Panc1 (cell line): ENCODE measurements around the gene TBRG1. TPM values are rescaled to one million over a fixed set of nuclear protein-coding genes. Genes with fewer than 3 reads are reported as not detected.

Experiments used
- ATAC-seq: fragments of 200-7000 bp; cut with Tn5 transposase; 2 replicates; pipeline ENCODE4 v1.9.1; 2020; ENCODE audit warnings: mild to moderate bottlenecking, moderate library complexity
- BruUV-seq: library from RNA; stranded (reverse); fragments of 400-500 nt; replicated peaks from 2 replicates; lab custom pipeline; 2021; lab: Mats Ljungman, UMichigan
- CTCF ChIA-PET: fragments of 300-600 bp; sonication (Branson Sonifier 250); formaldehyde crosslinking; loops from one replicate; lab custom pipeline; 2022; ENCODE audit warnings: antibody characterized with exemption; lab: Charles Lee
- POLR2A ChIA-PET: fragments of 300-600 bp; sonication (Branson Sonifier 250); formaldehyde crosslinking; loops from one replicate; lab custom pipeline; 2022; ENCODE audit warnings: antibody characterized with exemption; lab: Charles Lee
- DNase-seq: peaks from one replicate; pipeline ENCODE4 v3.0.0-alpha.2; 2010; ENCODE audit warnings: low read depth, low spot score
- H3K27ac ChIP-seq: 2 replicates; pipeline ENCODE4 v1.5.1; 2011; ENCODE audit warnings: mild to moderate bottlenecking, low read length, inconsistent platforms
- H3K27me3 ChIP-seq: fragments of 200-500 bp; sonication (Bioruptor generic); 2 replicates; pipeline ENCODE4 v1.6.0; 2014; ENCODE audit warnings: low read length, inconsistent platforms; ENCODE audit not compliant: control insufficient read depth, insufficient read depth
- H3K36me3 ChIP-seq: fragments of 200-500 bp; sonication (Bioruptor generic); 2 replicates; pipeline ENCODE4 v1.5.1; 2014; ENCODE audit warnings: inconsistent platforms, mild to moderate bottlenecking, low read length, moderate library complexity; ENCODE audit not compliant: control insufficient read depth, insufficient read depth
- H3K4me1 ChIP-seq: 2 replicates; pipeline ENCODE4 v1.5.1; 2011; ENCODE audit warnings: inconsistent platforms, mild to moderate bottlenecking, low read length, moderate library complexity; ENCODE audit not compliant: control insufficient read depth, insufficient read depth
- H3K4me3 ChIP-seq, 2 experiments: 2 replicates each; pipeline ENCODE4 v1.5.1; 2011 to 2012; ENCODE audit warnings: low read depth in 2 of 2, low read length in 2 of 2, mild to moderate bottlenecking in 2 of 2, inconsistent platforms in 1 of 2, moderate library complexity in 1 of 2
- H3K9me3 ChIP-seq: fragments of 200-500 bp; sonication (Bioruptor generic); 2 replicates; pipeline ENCODE4 v1.5.1; 2014; ENCODE audit warnings: low read depth, mild to moderate bottlenecking, inconsistent platforms, low read length, moderate library complexity; ENCODE audit not compliant: control insufficient read depth, insufficient read depth
- CTCF ChIP-seq: fragments of 450-650 bp; IDR thresholded peaks from 2 replicates; pipeline ENCODE4 v1.5.1; 2017; ENCODE audit warnings: mild to moderate bottlenecking
- POLR2AphosphoS5 ChIP-seq: IDR thresholded peaks from 2 replicates; pipeline ENCODE4 v1.6.1; 2012; ENCODE audit warnings: mild to moderate bottlenecking, low read depth, low read length, moderate library complexity
- REST ChIP-seq, 2 experiments: IDR thresholded peaks; 2 replicates each; pipeline ENCODE4 v1.6.1; 2011 to 2012; ENCODE audit warnings: low read depth in 2 of 2, control low read depth in 1 of 2, low read length in 1 of 2, mild to moderate bottlenecking in 1 of 2, moderate library complexity in 1 of 2; ENCODE audit not compliant: insufficient read depth in 1 of 2
- SIN3A ChIP-seq: IDR thresholded peaks from 2 replicates; pipeline ENCODE4 v1.6.1; 2012; ENCODE audit warnings: low read depth, mild to moderate bottlenecking, low read length, moderate library complexity, borderline replicate concordance; ENCODE audit not compliant: insufficient read depth
- TCF7L2 ChIP-seq: IDR thresholded peaks from 2 replicates; pipeline ENCODE4 v1.6.1; 2011; ENCODE audit warnings: mild to moderate bottlenecking, low read depth, low read length, inconsistent platforms
- in situ Hi-C: cut with HindIII; loops from 2 replicates; pipeline ENCODE4 v1.10.0; 2016; ENCODE audit warnings: low sequenced_read_pairs, low pct_unique_long_range_greater_than_20kb
- intact Hi-C: fragments of 100-400 bp; cut with micrococcal nuclease; formaldehyde crosslinking; loops from one replicate; pipeline ENCODE4 v1.10.0; 2022; ENCODE audit not compliant: unreplicated experiment
- total RNA-seq: library from RNA; stranded (reverse); gene quantifications from one replicate; pipeline ENCODE4 v1.2.1, GENCODE V29; 2021; ENCODE audit not compliant: unreplicated experiment

The TBRG1 gene
- total RNA-seq, 1 experiment from 2014 or later: 35.0 TPM

GRCh38 chr11:124627546-124627945 is 4.9 kb downstream of the TBRG1 start:
- CTCF ChIA-PET: no interaction called here
- no peak for TF ChIP-seq SIN3A
- no peak for TF ChIP-seq POLR2AphosphoS5
- TF ChIP-seq REST (IDR thresholded peaks at IDR 0.05; ENCODE audit: insufficient read depth in 1 of 2, low read depth in 2 of 2, low read length in 1 of 2): no peak
- TF ChIP-seq TCF7L2: no peak
- TF ChIP-seq CTCF: no peak
- in situ Hi-C loops: no loop called here
- H3K9me3 ChIP-seq: no peaks in the 10 kb centered on the region
- H3K4me3 ChIP-seq: no peak overlapping the region
- DNase-seq: no peak
- no TSS peak for BruUV-seq
- peaks cover 11% of the 10 kb centered on the region for H3K4me1 ChIP-seq
- POLR2A ChIA-PET: interaction anchor here (0.6 kb wide), 1 partner anchor 218 kb away, joined by 3 read pairs; no protein-coding TSS in a partner anchor
- no peak for ATAC-seq
- H3K27me3 ChIP-seq: no peaks in the 10 kb centered on the region
- peaks cover 44% of the 10 kb centered on the region for H3K36me3 ChIP-seq
- H3K27ac ChIP-seq: no peak overlapping the region
- intact Hi-C loops: no loop called here

GRCh38 chr11:124629961-124630360 is 7.3 kb downstream of the TBRG1 start:
- Histone ChIP-seq H3K27me3 (no peaks in the 10 kb centered on the region), H3K9me3 (no peaks in the 10 kb centered on the region), H3K36me3 (peaks cover 45% of the 10 kb centered on the region), H3K4me1 (no peaks in the 10 kb centered on the region), H3K4me3 (no peak overlapping the region), H3K27ac (no peak overlapping the region)
- ATAC-seq (no peak), DNase-seq (no peak)
- in situ Hi-C loops: no loop called here
- POLR2A ChIA-PET: no interaction called here
- intact Hi-C loops: no loop called here
- no peak for TF ChIP-seq SIN3A
- TF ChIP-seq POLR2AphosphoS5: no peak
- TF ChIP-seq REST (IDR thresholded peaks at IDR 0.05; ENCODE audit: insufficient read depth in 1 of 2, low read depth in 2 of 2, low read length in 1 of 2): no peak
- CTCF ChIA-PET: no interaction called here
- BruUV-seq: no TSS peak
